Measurements from ENCODE around the gene CADPS2. TPM values are rescaled to one million over a fixed set of nuclear protein-coding genes. Genes with fewer than 3 reads are reported as not detected.

Gene CADPS2
- total and polyA plus RNA-seq, 2 of the 8 experiments (the other 6 are each of a cell fraction or from before 2014, with no cell fraction given): 8.9 to 22.3 TPM

GRCh38 chr7:122312789-122313188 is 573.5 kb downstream of the CADPS2 start:
- no peak for DNase-seq (ENCODE audit: low read depth in 1 of 2, low spot score in 2 of 2)
- H3K79me2 ChIP-seq (ENCODE audit: control insufficient read depth in 1 of 2, insufficient read depth in 2 of 2, low read length in 2 of 2): peaks cover 0 to 22% of the 10 kb centered on the region in 2 experiments; a peak in 3 of 4 replicates
- TF ChIP-seq ASH2L (IDR thresholded peaks at IDR 0.05; ENCODE audit: low read length) (no peak), EZH2 (IDR thresholded peaks at IDR 0.05; ENCODE audit: low read depth, low read length, severe bottlenecking) (no peak), CREB1 (IDR thresholded peaks at IDR 0.05) (no peak), TAF1 (IDR thresholded peaks at IDR 0.05; ENCODE audit: low read depth, low read length) (no peak), CBX8 (IDR thresholded peaks at IDR 0.05; ENCODE audit: borderline replicate concordance, low read depth, low read length) (no peak), RNF2 (IDR thresholded peaks at IDR 0.05; ENCODE audit: borderline replicate concordance, low read depth, low read length, missing control alignments, poor library complexity, severe bottlenecking) (no peak)

More at GRCh38 chr7:122312789-122313188, 573.5 kb downstream of the CADPS2 start:
- Histone ChIP-seq H2BK20ac (ENCODE audit: low read length) (no peak overlapping the region), H3K23ac (ENCODE audit: insufficient read length) (no peak overlapping the region), H3K4me3 (ENCODE audit: extremely low read depth in 1 of 4, insufficient read depth in 2 of 4, low read depth in 3 of 4, low read length in 4 of 4) (no peak overlapping the region), H2BK5ac (ENCODE audit: low read depth, low read length) (no peak overlapping the region), H3K4ac (replicated peaks; ENCODE audit: insufficient read length, low read depth, low read length) (no peak overlapping the region), H4K20me1 (replicated peaks in 1 of 2; ENCODE audit: control insufficient read depth in 1 of 2, insufficient read depth in 2 of 2, low read length in 2 of 2) (no peaks in the 10 kb centered on the region), H3K23me2 (ENCODE audit: low read depth, low read length) (peaks cover 24% of the 10 kb centered on the region; the same call in 1 of the 2 replicates), H3K27me3 (replicated peaks in 1 of 4; ENCODE audit: control insufficient read depth in 3 of 4, extremely low read depth in 1 of 4, insufficient read depth in 3 of 4, low read length in 3 of 4) (peaks cover 18 to 73% (median 46%) of the 10 kb centered on the region in 4 experiments), H3K4me2 (ENCODE audit: insufficient read depth in 1 of 2, low read depth in 2 of 2, low read length in 2 of 2) (peak overlapping the region in 1 of 2 experiments; percentile 78; a peak in 2 of 4 replicates), H4K8ac (ENCODE audit: extremely low read depth, insufficient read depth, low read length) (no peak overlapping the region), H3K79me1 (ENCODE audit: low read depth, low read length) (no peaks in the 10 kb centered on the region), H2BK12ac (ENCODE audit: low read depth, low read length) (no peak overlapping the region), H3K36me3 (ENCODE audit: control insufficient read depth in 2 of 4, insufficient read depth in 4 of 4, low read length in 3 of 4) (peaks cover 0 to 4% (median 0%) of the 10 kb centered on the region in 4 experiments; a peak in 1 of 8 replicates), H2BK15ac (ENCODE audit: low read length) (no peak overlapping the region), H2BK120ac (replicated peaks; ENCODE audit: low read depth, low read length) (no peak overlapping the region), H3K18ac (ENCODE audit: extremely low read depth, low read length) (no peak overlapping the region; the same call in 1 of the 2 replicates), H2AK5ac (ENCODE audit: low read depth, low read length) (no peak overlapping the region), H3K4me1 (replicated peaks in 1 of 4; ENCODE audit: control insufficient read depth in 3 of 4, insufficient read depth in 4 of 4, low read length in 3 of 4) (peaks cover 9 to 30% (median 20%) of the 10 kb centered on the region in 4 experiments; a peak in 6 of 7 replicates), H3K14ac (ENCODE audit: insufficient read length) (no peak overlapping the region), H3K56ac (replicated peaks; ENCODE audit: insufficient read length, low read depth, low read length) (no peak overlapping the region), H3K9me3 (ENCODE audit: insufficient read depth in 2 of 2, low read depth in 1 of 2, low read length in 1 of 2) (no peaks in the 10 kb centered on the region), H4K91ac (replicated peaks; ENCODE audit: insufficient read length, low read length) (no peak overlapping the region), H3K9ac (replicated peaks in 1 of 4; ENCODE audit: extremely low read depth in 1 of 4, low read depth in 3 of 4, low read length in 3 of 4) (no peak overlapping the region), H2AFZ (ENCODE audit: low read length) (no peak overlapping the region), H3K27ac (ENCODE audit: low read depth, low read length) (no peak overlapping the region), H4K5ac (ENCODE audit: insufficient read length, low read depth, low read length) (no peak overlapping the region)
- CTCF ChIA-PET (ENCODE audit: partially characterized antibody): interaction anchor here (1.2 to 2.8 kb wide), 3 partner anchors 13 to 215 kb away, joined by 4 to 10 read pairs (median 4); no protein-coding TSS in a partner anchor
- 25% methylated on average over 2 of the region's 3 CpGs; no CpG with 5 or more reads in 1 of the 2 experiments for WGBS, 2 experiments (ENCODE audit: extremely low coverage in 1 of 2, insufficient coverage in 1 of 2, insufficient read length in 1 of 2, insufficient replicate concordance in 2 of 2, low coverage in 1 of 2, low lambda C conversion rate in 2 of 2, missing lambda C conversion rate in 1 of 2)
- FAIRE-seq: no peak
- POLR2A ChIA-PET (ENCODE audit: partially characterized antibody): interaction anchor here (1.0 to 1.1 kb wide), 2 partner anchors 11 to 96 kb away, joined by 3 read pairs; no protein-coding TSS in a partner anchor

Measured in H1 (cell line).